Measurements from ENCODE around the gene MLN. TPM values are rescaled to one million over a fixed set of nuclear protein-coding genes. Genes with fewer than 3 reads are reported as not detected.

Gene MLN
- total RNA-seq, 2 experiments from 2014 or later: not detected

GRCh38 chr6:33754222-33754621 is 49.6 kb downstream of the MLN start:
- DNase-seq (no peak), ATAC-seq (no peak)
- POLR2A ChIA-PET: no interaction called here
- no peaks in the 10 kb centered on the region for H3K27me3 Mint-ChIP-seq (ENCODE audit: low read depth)
- CTCF ChIA-PET: interaction anchor here (1.5 kb wide), 1 partner anchor 13 kb away, joined by 3 read pairs; no protein-coding TSS in a partner anchor
- H3K9me3 Mint-ChIP-seq (ENCODE audit: insufficient read depth): no peaks in the 10 kb centered on the region
- no peak overlapping the region for H3K4me3 Mint-ChIP-seq
- H3K27ac Mint-ChIP-seq: no peak overlapping the region
- H3K4me1 Mint-ChIP-seq (ENCODE audit: low read depth): no peaks in the 10 kb centered on the region
- H3K36me3 Mint-ChIP-seq (ENCODE audit: low read depth): no peaks in the 10 kb centered on the region

GRCh38 chr6:33752646-33753015 is 51.2 kb downstream of the MLN start:
- DNase-seq (no peak), ATAC-seq (no peak)
- Mint-ChIP-seq H3K4me3 (no peak overlapping the region), H3K27me3 (ENCODE audit: low read depth) (no peaks in the 10 kb centered on the region), H3K4me1 (ENCODE audit: low read depth) (no peaks in the 10 kb centered on the region), H3K27ac (no peak overlapping the region), H3K9me3 (ENCODE audit: insufficient read depth) (no peaks in the 10 kb centered on the region), H3K36me3 (ENCODE audit: low read depth) (no peaks in the 10 kb centered on the region)
- CTCF ChIA-PET: no interaction called here
- POLR2A ChIA-PET: no interaction called here

- ChIA-PET CTCF (no interaction called here), POLR2A (no interaction called here)
- no peak overlapping the region for H3K27ac Mint-ChIP-seq
- no peaks in the 10 kb centered on the region for H3K27me3 Mint-ChIP-seq (ENCODE audit: low read depth)
- no peaks in the 10 kb centered on the region for H3K36me3 Mint-ChIP-seq (ENCODE audit: low read depth)
- ATAC-seq (no peak), DNase-seq (no peak)
- H3K9me3 Mint-ChIP-seq (ENCODE audit: insufficient read depth): no peaks in the 10 kb centered on the region
- H3K4me3 Mint-ChIP-seq: no peak overlapping the region
- no peaks in the 10 kb centered on the region for H3K4me1 Mint-ChIP-seq (ENCODE audit: low read depth)
Measured at GRCh38 chr6:33751771-33752645, 51.8 kb downstream of the MLN start.

- Mint-ChIP-seq H3K27ac (no peak overlapping the region), H3K36me3 (ENCODE audit: low read depth) (no peaks in the 10 kb centered on the region), H3K4me3 (no peak overlapping the region), H3K9me3 (ENCODE audit: insufficient read depth) (no peaks in the 10 kb centered on the region), H3K27me3 (ENCODE audit: low read depth) (no peaks in the 10 kb centered on the region), H3K4me1 (ENCODE audit: low read depth) (no peaks in the 10 kb centered on the region)
- ChIA-PET POLR2A (no interaction called here), CTCF (interaction anchor here (1.0 kb wide), 2 partner anchors 21 to 39 kb away, joined by 3 read pairs; partner anchors contain the start of gene UQCC2)
- no peak for DNase-seq
- ATAC-seq: no peak
Measured at GRCh38 chr6:33750244-33750991, 53.4 kb downstream of the MLN start.

- ChIA-PET POLR2A (no interaction called here), CTCF (interaction anchor here (1.0 kb wide), 2 partner anchors 22 to 38 kb away, joined by 3 read pairs; partner anchors contain the start of gene UQCC2)
- Mint-ChIP-seq H3K4me3 (no peak overlapping the region), H3K27me3 (ENCODE audit: low read depth) (peaks cover under 1% of the 10 kb centered on the region), H3K27ac (no peak overlapping the region), H3K9me3 (ENCODE audit: insufficient read depth) (no peaks in the 10 kb centered on the region), H3K4me1 (ENCODE audit: low read depth) (no peaks in the 10 kb centered on the region), H3K36me3 (ENCODE audit: low read depth) (no peaks in the 10 kb centered on the region)
- ATAC-seq (no peak), DNase-seq (no peak)
Measured at GRCh38 chr6:33749401-33749800, 54.4 kb downstream of the MLN start.

GRCh38 chr6:33748841-33749240 is 55.0 kb downstream of the MLN start:
- CTCF ChIA-PET: no interaction called here

GRCh38 chr6:33747823-33748222 is 56.0 kb downstream of the MLN start:
- no peaks in the 10 kb centered on the region for H3K36me3 Mint-ChIP-seq (ENCODE audit: low read depth)
- H3K9me3 Mint-ChIP-seq (ENCODE audit: insufficient read depth): no peaks in the 10 kb centered on the region
- peaks cover 10% of the 10 kb centered on the region for H3K27me3 Mint-ChIP-seq (ENCODE audit: low read depth)
- POLR2A ChIA-PET: interaction anchor here (0.6 kb wide), 1 partner anchor 406 kb away, joined by 3 read pairs; no protein-coding TSS in a partner anchor
- no peaks in the 10 kb centered on the region for H3K4me1 Mint-ChIP-seq (ENCODE audit: low read depth)
- no peak for ATAC-seq
- no peak overlapping the region for H3K27ac Mint-ChIP-seq
- no peak for DNase-seq
- H3K4me3 Mint-ChIP-seq: no peak overlapping the region
- CTCF ChIA-PET: interaction anchor here (1.5 kb wide), 1 partner anchor 23 kb away, joined by 4 read pairs; no protein-coding TSS in a partner anchor

More at GRCh38 chr6:33748841-33749240, 55.0 kb downstream of the MLN start:
- Mint-ChIP-seq H3K36me3 (ENCODE audit: low read depth) (no peaks in the 10 kb centered on the region), H3K27me3 (ENCODE audit: low read depth) (peaks cover 4% of the 10 kb centered on the region), H3K4me1 (ENCODE audit: low read depth) (no peaks in the 10 kb centered on the region), H3K9me3 (ENCODE audit: insufficient read depth) (no peaks in the 10 kb centered on the region), H3K4me3 (no peak overlapping the region), H3K27ac (no peak overlapping the region)
- no peak for ATAC-seq
- no peak for DNase-seq
- POLR2A ChIA-PET: no interaction called here

GRCh38 chr6:33746651-33747100 is 57.1 kb downstream of the MLN start, which contains the start of gene IP6K3:
Gene IP6K3 (minus strand): TSS chr6:33746905. CDS start chr6:33735476, 11,429 bp downstream.
- H3K27ac Mint-ChIP-seq: no peak within 1 kb of the TSS
- ChIA-PET POLR2A (no interaction called here), CTCF (interaction anchor here (1.5 to 4.1 kb wide), 2 partner anchors 14 to 25 kb away, joined by 4 to 40 read pairs; no protein-coding TSS in a partner anchor)
- no peaks in the 10 kb centered on the region for H3K9me3 Mint-ChIP-seq (ENCODE audit: insufficient read depth)
- H3K4me3 Mint-ChIP-seq: no peak within 1 kb of the TSS
- no peaks in the 10 kb centered on the region for H3K4me1 Mint-ChIP-seq (ENCODE audit: low read depth)
- DNase-seq (no peak), ATAC-seq (no peak)
- H3K27me3 Mint-ChIP-seq (ENCODE audit: low read depth): peaks cover 13% of the 10 kb centered on the region
- no peaks in the 10 kb centered on the region for H3K36me3 Mint-ChIP-seq (ENCODE audit: low read depth)

- no peak for ATAC-seq
- Mint-ChIP-seq H3K36me3 (ENCODE audit: low read depth) (no peaks in the 10 kb centered on the region), H3K4me1 (ENCODE audit: low read depth) (no peaks in the 10 kb centered on the region), H3K27ac (no peak overlapping the region), H3K27me3 (ENCODE audit: low read depth) (peaks cover 13% of the 10 kb centered on the region), H3K4me3 (no peak overlapping the region), H3K9me3 (ENCODE audit: insufficient read depth) (no peaks in the 10 kb centered on the region)
- CTCF ChIA-PET: interaction anchor here (0.8 to 4.1 kb wide), 6 partner anchors 15 to 153 kb away, joined by 3 to 40 read pairs (median 6); partner anchors contain the start of gene UQCC2
- no peak for DNase-seq
- POLR2A ChIA-PET: no interaction called here
Measured at GRCh38 chr6:33746036-33746600, 57.7 kb downstream of the MLN start.

GRCh38 chr6:33745548-33745947 is 58.3 kb downstream of the MLN start:
- no peak overlapping the region for H3K27ac Mint-ChIP-seq
- no peak for ATAC-seq
- POLR2A ChIA-PET: no interaction called here
- CTCF ChIA-PET: interaction anchor here (0.8 to 4.1 kb wide), 6 partner anchors 16 to 152 kb away, joined by 3 to 40 read pairs (median 6); partner anchors contain the start of gene UQCC2
- no peak overlapping the region for H3K4me3 Mint-ChIP-seq
- no peaks in the 10 kb centered on the region for H3K36me3 Mint-ChIP-seq (ENCODE audit: low read depth)
- DNase-seq: no peak
- no peaks in the 10 kb centered on the region for H3K4me1 Mint-ChIP-seq (ENCODE audit: low read depth)
- no peaks in the 10 kb centered on the region for H3K9me3 Mint-ChIP-seq (ENCODE audit: insufficient read depth)
- peaks cover 13% of the 10 kb centered on the region for H3K27me3 Mint-ChIP-seq (ENCODE audit: low read depth)

- Mint-ChIP-seq H3K27me3 (ENCODE audit: low read depth) (peaks cover 13% of the 10 kb centered on the region), H3K4me1 (ENCODE audit: low read depth) (no peaks in the 10 kb centered on the region), H3K4me3 (no peak overlapping the region), H3K9me3 (ENCODE audit: insufficient read depth) (no peaks in the 10 kb centered on the region), H3K27ac (no peak overlapping the region), H3K36me3 (ENCODE audit: low read depth) (no peaks in the 10 kb centered on the region)
- no peak for ATAC-seq
- ChIA-PET CTCF (interaction anchor here (0.7 to 4.1 kb wide), 14 partner anchors 12 to 410 kb away, joined by 3 to 40 read pairs (median 8); partner anchors contain the start of gene UQCC2), POLR2A (no interaction called here)
- no peak for DNase-seq
Measured at GRCh38 chr6:33744895-33745546, 58.8 kb downstream of the MLN start.
